GM12873 (cell line): Measurements from ENCODE around the gene CLSTN1.

ENCODE experiments used
- TF ChIP-seq, protein P1 (sequence below): IDR thresholded peaks from 2 replicates; pipeline ENCODE4 v1.5.1; 2012; ENCODE audit warnings: low read depth, mild to moderate bottlenecking, moderate library complexity, low read length, control low read depth; ENCODE audit not compliant: insufficient read depth; ENCODE audit errors: missing control alignments

CLSTN1 gene

DNA sequence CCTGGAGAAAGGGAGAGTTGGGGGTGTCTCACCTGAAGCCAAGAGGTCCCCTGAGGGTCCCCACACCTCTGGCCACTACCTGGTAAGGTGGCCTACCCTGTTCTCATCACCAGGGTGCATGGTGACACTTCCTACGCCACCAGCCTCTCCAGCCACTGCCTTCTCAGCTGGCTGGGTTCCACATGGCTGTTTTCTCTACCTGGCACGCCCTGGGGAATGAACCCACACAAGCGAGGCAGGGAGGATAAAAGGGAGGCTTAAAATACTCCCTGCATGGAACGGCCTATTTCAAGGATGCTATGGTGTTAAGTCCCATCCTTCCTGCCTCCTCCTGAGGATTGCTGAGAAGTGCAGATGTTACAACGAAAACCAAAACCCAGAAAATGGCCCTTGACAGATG is 87.5 kb downstream of the CLSTN1 start:
- TF ChIP-seq, protein P1, sequence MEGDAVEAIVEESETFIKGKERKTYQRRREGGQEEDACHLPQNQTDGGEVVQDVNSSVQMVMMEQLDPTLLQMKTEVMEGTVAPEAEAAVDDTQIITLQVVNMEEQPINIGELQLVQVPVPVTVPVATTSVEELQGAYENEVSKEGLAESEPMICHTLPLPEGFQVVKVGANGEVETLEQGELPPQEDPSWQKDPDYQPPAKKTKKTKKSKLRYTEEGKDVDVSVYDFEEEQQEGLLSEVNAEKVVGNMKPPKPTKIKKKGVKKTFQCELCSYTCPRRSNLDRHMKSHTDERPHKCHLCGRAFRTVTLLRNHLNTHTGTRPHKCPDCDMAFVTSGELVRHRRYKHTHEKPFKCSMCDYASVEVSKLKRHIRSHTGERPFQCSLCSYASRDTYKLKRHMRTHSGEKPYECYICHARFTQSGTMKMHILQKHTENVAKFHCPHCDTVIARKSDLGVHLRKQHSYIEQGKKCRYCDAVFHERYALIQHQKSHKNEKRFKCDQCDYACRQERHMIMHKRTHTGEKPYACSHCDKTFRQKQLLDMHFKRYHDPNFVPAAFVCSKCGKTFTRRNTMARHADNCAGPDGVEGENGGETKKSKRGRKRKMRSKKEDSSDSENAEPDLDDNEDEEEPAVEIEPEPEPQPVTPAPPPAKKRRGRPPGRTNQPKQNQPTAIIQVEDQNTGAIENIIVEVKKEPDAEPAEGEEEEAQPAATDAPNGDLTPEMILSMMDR: no peak

DNA sequence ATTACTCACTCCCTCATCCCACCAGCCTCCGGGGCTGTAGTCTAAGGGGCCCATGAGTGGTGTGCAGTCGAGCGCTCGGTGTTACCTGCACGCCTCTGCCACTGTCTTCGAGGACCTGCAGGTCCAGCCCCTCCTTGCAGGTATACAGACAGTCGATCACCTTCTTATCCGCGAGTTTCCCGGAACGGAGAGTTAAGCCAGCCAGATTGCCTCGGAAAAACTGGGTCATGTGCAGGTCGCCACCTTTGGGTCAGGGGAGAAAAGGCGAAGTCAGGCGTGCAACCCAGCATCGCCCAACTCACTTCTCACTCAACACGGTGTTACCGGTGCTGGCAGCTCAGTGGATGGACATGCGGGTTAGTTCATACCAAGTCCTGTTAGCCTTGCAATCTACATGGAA is 88.0 kb downstream of the CLSTN1 start:
- TF ChIP-seq, protein P1: no peak

DNA sequence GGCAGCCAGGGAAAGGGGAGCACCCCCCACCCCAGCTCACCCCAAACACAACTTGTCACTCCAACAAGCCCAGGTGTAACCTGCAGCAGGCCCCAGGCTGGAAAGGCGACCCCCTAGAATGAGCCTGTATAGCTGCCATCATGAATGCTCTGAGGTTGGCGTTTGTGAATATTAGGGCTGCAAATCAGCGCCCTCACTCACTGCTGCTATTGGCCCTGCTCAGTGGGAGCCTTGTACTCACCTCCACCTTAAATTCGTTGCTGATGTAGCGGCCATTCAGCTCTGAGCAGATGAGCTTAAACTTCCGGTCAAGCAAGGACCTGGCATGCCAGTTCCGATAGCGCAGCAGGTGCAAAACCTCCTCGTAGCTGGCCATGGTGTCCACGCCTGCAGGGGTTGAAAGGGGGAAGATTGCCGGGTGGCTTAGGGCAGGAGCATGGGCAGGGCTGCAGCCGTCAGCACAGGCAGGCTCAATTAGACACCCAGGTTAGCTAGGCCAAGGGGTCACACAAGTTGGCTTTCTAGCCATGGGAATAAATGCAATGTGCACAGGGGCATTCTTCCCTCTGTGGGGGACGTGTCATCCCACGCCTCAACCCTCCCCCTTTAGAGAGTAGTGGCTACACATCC is 90.5 kb downstream of the CLSTN1 start:
- TF ChIP-seq, protein P1: no peak

DNA sequence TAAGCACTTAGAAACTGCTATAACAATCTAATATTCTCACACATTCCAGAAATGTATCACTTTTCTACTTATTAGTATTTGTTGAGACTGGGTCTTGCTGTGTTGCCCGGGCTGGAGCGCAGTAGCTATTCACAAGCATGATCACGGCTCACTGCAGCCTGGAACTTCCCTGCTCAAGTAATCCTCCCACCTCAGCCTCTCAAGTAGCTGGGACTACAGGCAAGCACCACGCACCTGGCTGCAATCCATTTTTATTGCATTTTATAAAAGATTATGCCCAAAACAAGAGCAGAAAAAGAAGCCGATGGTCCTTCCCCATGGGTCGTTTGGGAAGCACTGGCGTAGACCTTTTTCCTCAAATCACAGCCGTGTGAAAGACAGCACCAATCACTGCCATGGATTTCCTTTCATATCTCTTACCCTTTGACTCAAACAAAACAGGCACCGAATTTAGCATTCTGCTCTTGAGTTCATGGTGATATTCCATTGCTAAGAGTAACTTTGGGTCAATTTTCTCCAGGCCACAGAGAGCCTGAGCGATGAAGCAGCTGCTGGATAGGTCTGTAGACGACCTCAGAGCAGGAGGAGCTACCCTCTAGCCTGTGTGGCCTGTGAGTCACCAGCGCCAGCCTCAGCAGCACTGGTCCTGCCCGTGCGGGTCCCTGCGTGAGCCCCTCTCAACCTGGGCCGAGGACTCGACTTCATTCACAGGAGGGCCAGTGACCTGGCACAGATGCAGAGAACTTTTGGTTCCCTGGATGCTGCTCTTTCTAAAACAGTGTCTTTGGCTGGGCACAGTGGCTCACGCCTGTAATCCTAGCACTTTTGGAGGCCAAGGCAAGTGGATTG is 91.4 kb downstream of the CLSTN1 start:
- TF ChIP-seq, protein P1: no peak

DNA sequence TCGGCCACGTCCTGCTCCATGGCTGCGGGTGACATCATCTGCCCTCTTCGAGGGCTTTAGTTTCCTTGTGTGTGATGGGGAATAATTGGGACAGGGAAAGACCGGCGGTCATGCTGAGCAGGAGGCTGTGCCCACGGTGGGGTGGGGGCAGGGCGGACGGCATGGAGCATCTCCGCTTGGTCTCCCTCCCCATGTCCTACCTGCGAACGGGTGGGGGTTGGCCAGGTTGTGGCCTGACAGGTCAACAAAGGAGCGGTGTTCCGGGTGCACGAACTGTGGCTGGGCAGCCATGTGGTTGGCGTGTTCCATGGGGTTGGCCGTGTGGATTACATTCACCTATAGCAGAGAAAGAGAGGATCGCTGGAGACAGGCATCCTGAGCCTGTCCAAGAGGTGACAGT is 92.2 kb downstream of the CLSTN1 start:
- TF ChIP-seq, protein P1: no peak

DNA sequence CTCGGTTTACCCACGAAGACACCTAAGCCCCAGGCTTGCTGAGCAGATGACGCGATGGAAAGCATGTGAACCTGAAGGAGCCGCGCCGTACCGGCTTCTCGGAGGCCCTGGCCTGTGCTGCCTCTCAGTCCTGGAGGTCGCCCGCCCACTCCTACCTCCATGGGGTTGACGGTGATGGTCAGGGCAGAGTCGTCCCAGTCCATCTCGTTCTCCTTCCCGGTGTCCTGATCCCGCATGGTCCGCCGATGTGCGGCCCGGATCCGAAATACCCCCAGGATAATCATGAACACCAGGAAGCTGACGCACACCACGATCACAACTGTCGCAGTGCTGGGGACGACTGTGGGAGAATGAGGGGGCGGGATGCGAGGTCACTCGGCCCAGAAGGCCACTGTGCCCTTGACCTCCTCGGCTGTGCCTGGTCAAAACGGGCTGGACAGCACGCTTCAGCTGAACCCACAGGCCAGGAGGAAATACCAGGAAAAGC is 92.7 kb downstream of the CLSTN1 start:
- TF ChIP-seq, protein P1: no peak

DNA sequence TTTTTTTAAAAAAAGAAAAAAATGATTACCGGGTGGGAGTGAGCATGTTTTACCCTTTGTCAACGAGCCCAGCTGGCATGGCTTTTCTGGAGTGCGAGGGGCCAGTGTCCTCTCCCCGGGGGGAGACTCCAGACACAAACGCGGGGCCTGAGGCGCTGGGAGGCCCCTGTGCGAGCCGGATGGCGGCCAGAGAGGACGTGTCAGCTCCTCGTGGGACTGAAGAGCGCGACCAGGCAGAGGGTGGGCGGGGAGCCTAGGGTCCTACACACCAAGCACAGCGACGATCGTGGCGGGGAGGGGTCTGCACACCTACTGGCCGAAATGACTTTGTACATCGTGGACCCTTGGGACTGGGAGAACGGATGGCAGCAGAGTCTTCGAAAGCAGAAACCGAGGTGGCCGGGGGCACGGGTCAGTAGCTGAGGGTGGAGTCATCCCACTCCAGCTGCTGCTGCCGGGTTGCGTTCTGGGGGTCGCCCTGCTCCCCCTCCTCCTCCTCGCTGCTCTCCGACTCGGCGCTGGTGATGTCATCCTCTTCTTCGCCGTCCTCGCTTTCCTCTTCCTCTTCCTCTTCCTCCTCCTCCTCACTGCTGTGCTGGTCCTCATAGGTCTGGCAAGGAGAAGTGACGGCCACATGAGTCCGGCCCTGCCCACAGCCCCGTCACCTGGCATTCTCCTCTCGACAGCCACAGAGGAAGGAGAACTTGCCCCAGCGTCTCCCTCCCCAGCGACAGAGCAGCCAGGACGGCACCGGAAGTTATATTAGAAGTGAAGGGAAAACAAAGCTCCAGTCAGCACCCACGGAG is 93.5 kb downstream of the CLSTN1 start:
- TF ChIP-seq, protein P1: no peak
